SK-N-SH (cell line): ENCODE results near the gene AFF1. TPM values are rescaled to one million over a fixed set of nuclear protein-coding genes. Genes with fewer than 3 reads are reported as not detected.

Experiments used
- CTCF ChIA-PET: fragments of 300-600, 350-600 bp; formaldehyde crosslinking; extraction: SDS; loops from one replicate; lab custom pipeline; 2021; lab: Yijun Ruan, JAX
- POLR2A ChIA-PET: fragments of 350-600 bp; sonication (Branson Sonifier 250); formaldehyde crosslinking; extraction: SDS; loops from one replicate; lab custom pipeline; 2020; ENCODE audit warnings: antibody characterized with exemption, inconsistent platforms; lab: Yijun Ruan, JAX
- DNase-seq: peaks from one replicate; pipeline ENCODE4 v3.0.0; 2012
- H2AFZ ChIP-seq: fragments of 200-600 bp; sonication (generic); 2 replicates; pipeline ENCODE4 v1.8.1; 2016; ENCODE audit warnings: antibody characterized with exemption, mild to moderate bottlenecking, low read depth
- H3F3A ChIP-seq: fragments of 200-600 bp; sonication (generic); replicated peaks from 2 replicates; pipeline ENCODE3; 2016; ENCODE audit warnings: antibody characterized with exemption, mild to moderate bottlenecking; ENCODE audit not compliant: insufficient read depth
- H3K27ac ChIP-seq, 2 experiments: fragments of 200-500 bp in 1 of 2; fragments of 200-600 bp in 1 of 2; sonication (Bioruptor generic) in 1 of 2; sonication (generic), shearing (Covaris generic) in 1 of 2; 2 replicates each; pipeline versions ENCODE4 v1.5.1 to v1.6.1; 2014 to 2016; ENCODE audit warnings: low read depth in 2 of 2, inconsistent platforms in 1 of 2, low read length in 1 of 2, mild to moderate bottlenecking in 1 of 2, mixed read lengths in 1 of 2
- H3K27me3 ChIP-seq: fragments of 200-600 bp; sonication (generic), shearing (Covaris generic); 2 replicates; pipeline ENCODE4 v1.6.1; 2016; ENCODE audit warnings: mixed run types; ENCODE audit not compliant: insufficient read depth
- H3K36me3 ChIP-seq, 2 experiments: fragments of 200-500 bp in 1 of 2; fragments of 200-600 bp in 1 of 2; sonication (Bioruptor generic) in 1 of 2; sonication (generic) in 1 of 2; replicated peaks in 1 of 2; 2 replicates each; pipeline versions ENCODE3 to v1.5.1; 2014 to 2016; ENCODE audit warnings: low read length in 1 of 2, mild to moderate bottlenecking in 1 of 2; ENCODE audit not compliant: insufficient read depth in 2 of 2, control insufficient read depth in 1 of 2
- H3K4me1 ChIP-seq, 2 experiments: fragments of 200-500 bp in 1 of 2; fragments of 200-600 bp in 1 of 2; sonication (Bioruptor generic) in 1 of 2; sonication (generic), shearing (Covaris generic) in 1 of 2; 2 replicates each; pipeline versions ENCODE4 v1.5.1 to v1.6.1; 2014 to 2016; ENCODE audit warnings: low read depth in 1 of 2, low read length in 1 of 2, mixed run types in 1 of 2; ENCODE audit not compliant: insufficient read depth in 2 of 2, control insufficient read depth in 1 of 2
- H3K4me2 ChIP-seq: fragments of 200-600 bp; sonication (generic), shearing (Covaris generic); 2 replicates; pipeline ENCODE4 v1.6.1; 2017; ENCODE audit warnings: mixed run types
- H3K4me3 ChIP-seq, 2 experiments: fragments of 200-500 bp in 1 of 2; fragments of 200-600 bp in 1 of 2; sonication (Bioruptor generic) in 1 of 2; sonication (generic), shearing (Covaris generic) in 1 of 2; 2 replicates each; pipeline versions ENCODE4 v1.5.1 to v1.8.1; 2014 to 2016; ENCODE audit warnings: low read depth in 2 of 2, inconsistent platforms in 1 of 2, low read length in 1 of 2, mild to moderate bottlenecking in 1 of 2, mixed read lengths in 1 of 2, moderate library complexity in 1 of 2
- H3K79me2 ChIP-seq: fragments of 200-600 bp; sonication (generic); 2 replicates; pipeline ENCODE4 v1.8.1; 2017; ENCODE audit warnings: mild to moderate bottlenecking; ENCODE audit not compliant: insufficient read depth
- H3K9ac ChIP-seq: fragments of 200-600 bp; sonication (generic); 2 replicates; pipeline ENCODE4 v1.6.1; 2017; ENCODE audit warnings: mixed run types
- H3K9me2 ChIP-seq: fragments of 200-600 bp; sonication (generic); 2 replicates; pipeline ENCODE4 v1.6.1; 2017; ENCODE audit warnings: mixed run types
- H3K9me3 ChIP-seq: fragments of 200-600 bp; sonication (generic); 2 replicates; pipeline ENCODE4 v1.6.1; 2017; ENCODE audit warnings: mixed run types, mild to moderate bottlenecking, moderate library complexity
- H4K20me1 ChIP-seq: fragments of 200-600 bp; sonication (generic); 2 replicates; pipeline ENCODE4 v1.6.1; 2017; ENCODE audit warnings: mild to moderate bottlenecking, mixed run types; ENCODE audit not compliant: insufficient read depth
- CHD2 ChIP-seq: fragments of 150-350 bp; IDR thresholded peaks from 2 replicates; pipeline ENCODE4 v1.6.1; 2018; ENCODE audit warnings: low read length; ENCODE audit not compliant: partially characterized antibody
- CTCF ChIP-seq: fragments of 200-600 bp; sonication (generic); IDR thresholded peaks from 2 replicates; pipeline ENCODE4 v1.6.1; 2017; ENCODE audit warnings: antibody characterized with exemption, mild to moderate bottlenecking, moderate library complexity
- FOXJ3 ChIP-seq: sonication (generic); formaldehyde crosslinking; IDR thresholded peaks from 2 replicates; pipeline ENCODE4 v1.5.1; 2020; ENCODE audit warnings: mild to moderate bottlenecking, missing genetic modification reagents
- GATA2 ChIP-seq: sonication (generic); formaldehyde crosslinking; IDR thresholded peaks from 2 replicates; pipeline ENCODE4 v1.5.0; 2020; ENCODE audit warnings: mild to moderate bottlenecking, missing genetic modification reagents
- IRF3 ChIP-seq: fragments of 150-350 bp; IDR thresholded peaks from 2 replicates; pipeline ENCODE4 v1.6.1; 2016; ENCODE audit warnings: mild to moderate bottlenecking, low read depth, low read length
- MXI1 ChIP-seq: IDR thresholded peaks from 2 replicates; pipeline ENCODE4 v1.6.1; 2012; ENCODE audit warnings: mild to moderate bottlenecking, low read depth, low read length, improper control_type of control experiment
- NFIC ChIP-seq: IDR thresholded peaks from 2 replicates; pipeline ENCODE4 v1.4.0; 2012; ENCODE audit warnings: borderline replicate concordance
- NRF1 ChIP-seq: IDR thresholded peaks from 2 replicates; pipeline ENCODE4 v1.6.1; 2012; ENCODE audit warnings: low read depth, mild to moderate bottlenecking, low read length
- PBX3 ChIP-seq: IDR thresholded peaks from 2 replicates; pipeline ENCODE4; 2012
- RFX5 ChIP-seq: IDR thresholded peaks from 2 replicates; pipeline ENCODE4 v1.6.1; 2012; ENCODE audit warnings: mild to moderate bottlenecking, improper control_type of control experiment, low read length
- RXRA ChIP-seq: IDR thresholded peaks from 2 replicates; pipeline ENCODE4 v1.4.0; 2012; ENCODE audit warnings: low read depth, mild to moderate bottlenecking, borderline replicate concordance
- TCF12 ChIP-seq: IDR thresholded peaks from 2 replicates; pipeline ENCODE4 v1.4.0; 2012
- ZBTB33 ChIP-seq: IDR thresholded peaks from 2 replicates; pipeline ENCODE4 v1.4.0; 2012; ENCODE audit warnings: low read depth, borderline replicate concordance
- WGBS: methylation state at CpG from one replicate; pipeline ENCODE4 v1.1.6; 2017; ENCODE audit warnings: low lambda C conversion rate; 5-methylcytosine and 5-hydroxymethylcytosine counted together
- polyA plus RNA-seq, 3 experiments: library from polyadenylated mRNA; depleted of rRNA; stranded (reverse); fragments of >200 nt; gene quantifications; 2 replicates each; pipeline ENCODE4 v1.2.3, GENCODE V29; 2012

The AFF1 gene
- polyA plus RNA-seq, 1 of the 3 experiments (the other 2 are of a cell fraction): 2.7 TPM

- Histone ChIP-seq H3K79me2 (no peaks in the 10 kb centered on the region), H2AFZ (no peak overlapping the region), H3K27ac (no peak overlapping the region), H3K9me2 (no peaks in the 10 kb centered on the region), H3K4me1 (peaks cover 2 to 22% of the 10 kb centered on the region in 2 experiments; a peak in 2 of 4 replicates), H4K20me1 (no peaks in the 10 kb centered on the region), H3K9ac (no peak overlapping the region), H3K27me3 (no peaks in the 10 kb centered on the region), H3K4me2 (no peak overlapping the region), H3F3A (peaks cover 7% of the 10 kb centered on the region), H3K4me3 (no peak overlapping the region), H3K36me3 (no peaks in the 10 kb centered on the region), H3K9me3 (no peaks in the 10 kb centered on the region)
- ChIA-PET POLR2A (no interaction called here), CTCF (no interaction called here)
- DNase-seq: no peak
- 98% methylated on average over 2 of the region's 2 CpGs for WGBS
- TF ChIP-seq NRF1 (no peak), PBX3 (no peak), RFX5 (no peak), ZBTB33 (no peak), FOXJ3 (CRISPR knock-in tag) (no peak), IRF3 (no peak), MXI1 (no peak), CHD2 (no peak), GATA2 (CRISPR knock-in tag) (no peak), CTCF (no peak), NFIC (no peak), TCF12 (no peak), RXRA (no peak)
Observed at GRCh38 chr4:86975927-86976326, 41.1 kb downstream of the AFF1 start.
